Urothelium cell line (cell line): Measurements from ENCODE around the gene ASIC1.
A peak's percentile ranks its signal among the peaks of the same experiment; 100 is the strongest.

Experiments
- DNase-seq: peaks from one replicate; pipeline ENCODE4 v3.0.0; 2011; ENCODE audit warnings: low spot score, mixed read lengths
- FAIRE-seq: peaks from 2 replicates; lab custom pipeline; 2011; peaks lifted over from hg19 to GRCh38; lab: Jason Lieb, UNC

The ASIC1 gene

DNA sequence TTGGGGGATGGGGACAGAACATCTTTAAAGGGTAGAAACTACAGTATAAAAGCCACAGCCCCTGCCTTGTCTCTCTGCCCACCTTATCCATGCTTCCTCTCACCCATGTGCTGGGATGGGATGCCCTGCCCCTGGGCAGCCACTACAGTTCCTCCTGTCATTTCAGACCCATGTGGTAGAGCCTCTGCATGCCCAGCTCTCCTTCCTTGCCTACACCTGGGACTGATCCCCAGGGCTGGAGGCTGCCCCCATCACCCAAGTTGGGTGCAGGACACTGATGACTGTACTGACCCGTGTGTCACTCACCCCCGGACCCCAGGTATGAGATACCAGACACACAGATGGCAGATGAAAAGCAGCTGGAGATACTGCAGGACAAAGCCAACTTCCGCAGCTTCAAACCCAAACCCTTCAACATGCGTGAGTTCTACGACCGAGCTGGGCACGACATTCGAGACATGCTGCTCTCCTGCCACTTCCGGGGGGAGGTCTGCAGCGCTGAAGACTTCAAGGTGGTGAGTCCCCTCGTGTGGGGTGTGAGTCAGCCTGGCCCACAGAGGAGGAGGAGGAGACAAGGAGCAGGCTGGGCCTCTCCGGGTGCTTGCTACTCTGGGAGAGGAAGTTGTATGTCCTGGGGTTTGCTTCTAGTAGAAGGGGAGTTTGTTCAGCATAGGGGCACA, 2.2 kb downstream of the ASIC1 start:
- DNase-seq = no peak
- no peak for FAIRE-seq

DNA sequence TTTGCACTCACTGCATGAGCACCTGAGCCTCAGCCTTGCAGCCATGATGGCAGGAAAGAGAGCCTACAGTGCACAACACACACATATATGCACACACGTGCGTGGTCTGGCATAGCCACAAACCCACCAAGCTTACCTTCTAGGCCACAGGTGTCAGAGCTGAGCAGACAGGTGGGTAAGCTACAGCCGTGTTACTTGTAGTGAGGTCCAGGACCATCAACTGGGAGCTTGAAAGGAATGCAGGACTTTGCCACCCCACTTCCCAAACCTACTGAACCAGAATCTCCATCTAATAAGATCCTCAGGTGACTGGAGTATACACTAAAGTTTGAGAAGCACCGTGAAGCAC, 2.7 kb downstream of the ASIC1 start:
- DNase-seq = no peak
- no peak for FAIRE-seq

DNA sequence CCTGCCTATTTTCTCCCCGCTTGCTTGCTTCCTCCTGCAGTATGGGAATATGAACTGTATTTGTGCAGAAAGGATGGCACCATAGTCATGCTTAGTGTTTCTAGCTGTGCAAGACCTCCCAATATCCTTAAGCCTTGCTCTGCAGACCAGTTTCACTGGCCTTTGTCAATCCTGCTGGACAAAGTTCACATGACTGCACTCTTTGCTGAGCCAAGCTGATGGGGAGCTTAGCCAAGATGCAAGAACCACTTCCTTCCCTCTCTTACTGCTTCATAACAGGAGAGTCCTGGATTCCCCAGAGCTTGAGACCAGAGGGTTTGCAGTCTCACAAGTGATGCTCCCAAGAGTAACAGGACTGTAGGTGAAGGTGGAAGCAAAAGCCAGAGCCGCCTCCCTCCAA, 3.8 kb downstream of the ASIC1 start:
- FAIRE-seq = peak; percentile 5
- no peak for DNase-seq

DNA sequence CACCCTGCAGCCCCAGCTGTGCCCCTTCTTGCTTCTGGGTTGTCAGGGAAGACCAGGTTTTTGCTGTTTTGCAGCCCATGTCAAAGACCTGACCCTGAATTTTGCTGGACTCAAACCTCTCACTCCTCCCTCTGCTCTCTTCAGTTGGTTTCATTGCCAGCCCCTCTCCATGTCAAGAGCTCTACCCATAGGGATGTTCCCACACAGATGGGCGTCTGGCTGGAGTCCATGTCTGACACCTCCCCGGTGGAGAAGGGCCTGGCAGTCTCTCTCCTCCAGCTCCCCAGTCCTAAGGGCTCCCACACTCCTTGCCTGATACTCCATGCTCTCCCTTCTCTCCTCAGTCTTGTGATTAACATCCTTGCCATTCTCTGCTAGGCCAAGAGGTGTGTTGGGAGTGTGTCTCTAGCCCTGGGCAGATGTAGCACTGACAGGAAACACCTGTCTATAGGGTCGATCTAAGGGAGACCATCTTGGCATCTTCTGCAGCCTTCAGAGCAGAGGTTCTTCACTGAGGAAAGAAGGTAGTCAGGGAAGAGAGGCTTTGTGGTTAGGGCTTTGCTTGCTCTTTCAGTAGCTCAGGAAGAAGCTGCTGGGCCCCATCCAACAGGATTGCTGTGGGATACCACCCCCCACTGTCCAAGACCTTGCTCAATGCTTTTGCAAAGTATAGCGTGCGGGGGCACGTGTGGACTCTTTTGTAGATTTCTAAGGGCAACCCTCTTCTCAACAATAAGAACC, 4.7 kb downstream of the ASIC1 start:
- DNase-seq (no peak), FAIRE-seq (no peak)

DNA sequence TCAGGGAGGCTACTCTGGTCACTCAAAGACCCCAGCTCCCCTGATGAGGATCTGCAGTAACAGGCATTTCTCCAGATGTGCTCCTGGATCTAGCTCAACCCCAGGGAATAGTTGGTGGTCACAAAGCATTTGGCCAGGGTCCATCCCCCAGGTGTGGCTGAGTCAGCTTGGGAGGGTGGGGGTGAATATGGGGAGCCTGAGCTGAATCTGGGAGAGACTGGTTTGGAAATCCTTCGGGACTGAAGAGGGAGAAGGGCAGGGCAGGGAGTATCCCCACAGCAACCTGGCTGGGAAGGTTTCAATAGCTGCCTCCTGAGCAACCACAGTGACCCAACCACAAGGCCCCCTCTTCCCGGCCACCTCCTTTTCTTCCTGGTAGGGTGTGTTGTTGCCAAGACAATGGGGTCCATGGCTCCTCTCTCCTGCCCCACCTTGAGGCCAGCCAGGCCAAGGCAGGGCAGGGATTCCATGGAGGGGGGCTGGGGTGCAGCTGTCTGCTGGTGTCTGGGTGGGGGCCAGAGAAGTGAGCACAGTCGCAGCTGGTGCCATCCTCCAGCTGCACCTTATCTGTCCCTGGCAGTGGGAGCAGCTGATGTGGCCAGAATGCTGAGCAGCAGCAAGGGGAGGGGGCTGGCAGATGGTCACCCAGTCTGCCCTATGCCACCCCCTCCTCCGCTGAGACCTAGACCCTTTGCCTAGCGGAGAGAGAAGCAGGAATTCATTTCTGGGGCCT, 5.5 kb downstream of the ASIC1 start:
- DNase-seq = peak; percentile 64

DNA sequence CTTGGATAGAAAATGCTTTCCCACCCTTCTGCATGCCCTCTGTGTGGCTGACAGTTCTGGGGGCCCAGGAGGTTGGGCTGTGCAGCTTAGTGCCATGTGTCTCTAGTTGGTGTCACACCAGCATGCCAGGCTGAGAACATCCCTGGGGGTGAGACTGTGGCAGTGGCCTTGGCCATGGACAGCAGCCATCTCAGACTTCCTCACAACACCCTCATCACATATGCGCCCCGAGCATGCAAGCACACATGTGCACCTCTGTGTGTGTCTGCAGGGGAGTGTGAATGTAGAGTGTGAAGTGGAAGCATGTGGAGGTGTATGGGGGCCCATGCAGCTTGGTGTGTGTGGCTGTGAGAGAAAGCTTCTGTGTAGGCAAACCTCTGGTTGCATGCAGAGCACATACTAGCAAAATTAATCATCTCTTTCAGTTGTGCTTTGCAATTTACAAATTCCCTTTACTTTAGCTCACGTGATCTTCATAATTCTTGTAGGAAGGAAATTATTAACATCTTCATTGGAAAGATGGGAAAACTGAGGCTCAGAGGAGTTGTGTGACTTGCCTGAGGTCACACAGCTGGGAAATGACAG, 8.4 kb downstream of the ASIC1 start:
- no peak for FAIRE-seq
- no peak for DNase-seq

More for the DNA sequence above, 5.5 kb downstream of the ASIC1 start:
- peak; percentile 27 for FAIRE-seq

DNA sequence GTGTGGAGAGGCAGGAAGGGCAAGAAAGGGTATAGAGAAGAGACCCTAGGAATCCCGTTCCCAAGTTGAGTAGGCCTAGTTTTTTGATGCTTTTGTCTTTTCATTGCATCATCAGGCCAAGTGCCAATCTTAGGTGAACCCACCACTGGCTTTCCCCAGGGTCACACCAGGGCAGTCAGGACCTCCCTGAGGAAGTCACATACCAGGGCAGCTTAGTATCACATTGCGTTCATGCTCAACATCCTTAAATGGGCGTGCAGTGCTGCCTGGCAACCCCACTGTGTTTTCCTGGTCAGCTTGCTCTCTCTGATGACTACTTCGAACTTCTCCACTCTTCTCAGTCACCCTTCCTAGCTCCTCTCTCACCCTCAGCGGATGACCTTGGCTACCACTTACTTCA, 9.0 kb downstream of the ASIC1 start:
- DNase-seq (no peak), FAIRE-seq (no peak)

DNA sequence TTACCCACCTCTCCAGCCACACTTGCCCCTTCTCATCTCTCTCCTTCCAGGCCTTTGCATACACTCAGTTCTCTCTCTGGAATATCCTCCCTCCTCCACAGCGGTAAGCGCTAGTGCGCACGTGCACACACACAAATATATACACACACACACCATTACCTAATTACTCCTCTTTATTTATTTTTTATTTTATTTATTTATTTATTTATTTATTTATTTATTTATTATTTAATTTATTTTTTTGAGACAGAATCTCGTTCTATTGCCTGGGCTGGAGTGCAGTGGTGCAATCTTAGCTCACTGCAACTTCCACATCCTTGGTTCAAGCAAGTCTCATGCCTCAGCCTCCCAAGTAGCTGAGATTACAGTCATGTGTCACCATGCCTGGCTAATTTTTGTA, 11.7 kb downstream of the ASIC1 start:
- DNase-seq = no peak
- no peak for FAIRE-seq

DNA sequence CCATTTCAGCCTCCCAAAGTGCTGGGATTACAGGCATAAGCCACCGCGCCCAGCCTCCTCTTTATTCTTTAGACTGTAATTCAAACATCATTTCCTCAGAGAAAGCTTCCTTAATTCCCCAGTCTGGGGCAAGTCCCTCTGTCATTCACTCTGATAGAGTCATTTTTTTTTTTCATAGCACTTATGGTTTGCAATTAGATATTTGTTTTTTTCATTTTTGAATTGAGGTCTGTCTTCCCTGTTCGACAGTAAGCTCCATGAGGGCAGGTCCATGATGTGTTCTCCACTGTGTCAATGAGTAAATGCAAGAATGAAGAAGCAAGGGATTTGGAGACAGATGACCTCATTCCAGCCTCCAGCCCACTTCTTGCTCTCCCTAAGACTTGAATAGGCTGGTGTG, 12.1 kb downstream of the ASIC1 start:
- FAIRE-seq (no peak), DNase-seq (no peak)

DNA sequence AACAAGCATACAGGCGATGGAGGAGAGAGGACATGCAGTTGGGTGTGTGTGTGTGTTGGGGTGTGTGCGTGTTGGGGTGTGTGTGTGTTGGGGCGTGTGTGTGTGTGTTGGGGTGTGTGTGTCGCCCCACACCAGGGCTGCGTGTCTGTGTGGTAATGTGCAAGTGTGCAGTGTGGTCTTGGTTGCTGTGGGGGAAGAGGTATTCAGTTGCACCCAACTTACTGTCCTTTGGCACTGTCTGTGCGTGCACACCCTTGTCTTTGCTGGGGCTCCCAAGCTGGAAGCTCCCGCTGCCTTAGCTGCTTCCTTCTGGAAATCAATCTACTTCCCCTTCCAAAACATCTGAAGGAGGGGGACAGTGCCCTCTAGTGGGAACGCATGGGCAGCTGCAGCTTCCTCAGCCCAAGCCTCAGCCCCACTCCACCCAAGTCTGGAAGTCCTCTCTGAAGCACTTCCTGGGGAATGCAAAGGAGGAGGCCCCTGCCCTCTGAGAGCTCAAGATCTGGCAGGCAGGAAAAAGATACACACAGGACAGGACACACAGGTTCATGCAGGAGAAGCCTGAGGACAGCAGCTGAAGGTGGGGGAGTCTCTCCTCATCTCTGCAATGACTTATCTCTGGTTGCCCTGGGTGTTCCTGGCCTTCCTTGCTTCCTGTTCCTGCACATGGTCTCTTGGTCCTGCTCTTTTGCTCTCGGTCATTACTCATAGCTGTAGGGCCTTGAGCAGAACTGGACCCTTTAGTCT, 13.1 kb downstream of the ASIC1 start:
- FAIRE-seq = peak; percentile 68
- DNase-seq = peak; percentile 71

DNA sequence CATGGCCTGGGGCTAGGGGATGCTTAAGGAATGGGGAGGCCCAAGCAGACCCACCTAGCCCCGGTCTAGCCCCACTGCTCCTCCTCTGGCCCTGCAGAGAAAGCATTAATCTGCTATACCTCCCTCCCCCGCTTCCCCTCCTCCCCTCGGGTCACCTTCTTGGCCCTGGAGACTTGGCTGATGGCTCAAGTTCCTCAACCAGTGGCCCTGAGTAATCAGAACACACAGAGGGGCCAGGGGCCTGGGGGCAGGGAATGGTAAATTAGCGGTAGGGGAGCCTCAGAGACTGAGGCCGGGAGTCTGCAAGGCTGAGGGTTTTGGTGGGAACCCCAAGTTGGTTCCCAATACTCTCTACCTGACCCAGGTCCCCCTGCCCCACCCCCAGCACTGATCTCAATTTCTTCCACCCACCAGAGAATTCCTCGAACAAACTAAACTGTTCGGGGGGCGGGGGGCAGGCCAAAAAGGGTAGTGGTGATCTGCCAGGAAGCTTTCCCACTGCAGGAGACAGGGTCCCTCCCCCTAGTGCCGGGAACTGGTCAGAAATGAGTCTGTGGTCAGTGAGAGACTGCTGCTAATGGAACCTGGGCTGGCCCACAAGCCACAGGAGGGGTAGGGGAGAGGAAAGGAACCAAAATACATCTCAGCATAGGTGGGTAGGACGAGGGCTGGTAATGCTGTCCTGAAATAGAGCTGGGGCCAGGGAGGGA, 15.0 kb downstream of the ASIC1 start:
- DNase-seq = no peak
- no peak for FAIRE-seq

DNA sequence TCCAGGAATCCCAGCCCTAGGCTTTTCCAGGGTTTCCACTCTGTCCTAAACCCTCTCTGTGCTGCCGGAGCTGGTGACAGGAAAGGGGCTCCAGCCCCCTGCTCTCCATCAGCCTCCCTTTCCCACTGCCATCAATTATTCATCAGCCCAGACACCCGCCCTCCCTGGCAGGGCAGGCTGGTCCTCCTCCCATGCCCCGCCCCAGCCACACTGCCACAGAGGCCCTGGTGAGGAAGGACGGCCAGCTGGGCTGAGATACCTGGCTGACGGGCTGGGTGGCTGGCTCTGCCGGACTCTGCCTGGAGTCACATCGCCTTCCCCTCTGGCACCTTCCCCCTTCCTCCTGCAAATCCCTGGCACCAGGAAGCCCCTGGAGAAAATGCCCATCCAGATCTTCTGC, 15.8 kb downstream of the ASIC1 start:
- FAIRE-seq (no peak), DNase-seq (no peak)

DNA sequence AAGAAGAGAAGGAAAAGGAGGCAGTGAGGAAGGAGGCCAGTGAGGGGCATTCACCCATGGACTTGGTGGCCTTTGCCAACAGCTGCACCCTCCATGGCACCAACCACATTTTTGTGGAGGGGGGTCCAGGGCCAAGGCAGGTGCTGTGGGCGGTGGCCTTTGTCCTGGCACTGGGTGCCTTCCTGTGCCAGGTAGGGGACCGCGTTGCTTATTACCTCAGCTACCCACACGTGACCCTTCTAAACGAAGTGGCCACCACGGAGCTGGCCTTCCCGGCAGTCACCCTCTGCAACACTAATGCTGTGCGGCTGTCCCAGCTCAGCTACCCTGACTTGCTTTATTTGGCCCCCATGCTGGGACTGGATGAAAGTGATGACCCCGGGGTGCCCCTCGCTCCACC, 16.3 kb downstream of the ASIC1 start:
- DNase-seq (no peak), FAIRE-seq (no peak)

DNA sequence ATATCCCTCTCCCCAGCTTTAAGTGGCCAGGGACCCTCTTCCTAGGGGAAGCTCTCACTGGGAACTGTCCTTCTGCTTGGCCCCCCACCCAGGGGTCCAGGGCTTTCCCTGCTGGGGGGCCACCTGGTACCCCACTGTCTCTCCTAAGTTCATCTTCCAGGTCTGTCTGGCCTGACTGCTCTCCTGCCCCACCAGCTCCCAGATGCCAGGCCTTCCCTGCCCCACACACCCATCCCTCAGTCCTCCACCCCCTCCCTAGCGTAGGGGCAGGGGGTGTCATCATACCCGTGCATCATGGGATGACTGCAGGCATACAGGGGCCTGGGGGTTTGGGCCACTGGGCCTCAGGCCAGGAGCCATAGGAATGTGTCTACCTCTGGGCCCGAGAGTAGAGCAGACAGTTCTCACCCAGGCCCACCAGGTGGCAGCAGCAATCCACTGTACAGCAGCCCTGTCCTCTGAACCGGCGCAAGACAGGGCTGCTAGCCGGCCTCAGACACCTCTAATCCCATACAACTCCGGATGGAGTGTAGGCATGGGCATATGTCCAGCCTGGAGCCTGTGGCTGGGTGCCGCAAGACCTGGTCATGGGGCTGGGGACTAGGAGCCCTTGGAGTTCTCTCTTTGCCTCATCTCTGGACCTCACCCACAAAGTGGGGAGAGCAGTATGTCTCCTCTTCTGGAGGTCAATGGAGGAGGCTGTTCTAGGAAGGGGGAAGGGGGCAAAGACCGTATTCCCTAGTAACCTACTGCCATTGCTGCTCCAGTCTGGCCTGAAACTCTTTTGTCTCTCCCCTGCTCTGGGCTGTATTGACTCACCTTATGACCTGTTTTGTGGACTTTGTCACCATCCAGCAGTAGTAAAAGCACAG, 17.8 kb downstream of the ASIC1 start:
- DNase-seq = peak; percentile 87
- FAIRE-seq = peak; percentile 13

DNA sequence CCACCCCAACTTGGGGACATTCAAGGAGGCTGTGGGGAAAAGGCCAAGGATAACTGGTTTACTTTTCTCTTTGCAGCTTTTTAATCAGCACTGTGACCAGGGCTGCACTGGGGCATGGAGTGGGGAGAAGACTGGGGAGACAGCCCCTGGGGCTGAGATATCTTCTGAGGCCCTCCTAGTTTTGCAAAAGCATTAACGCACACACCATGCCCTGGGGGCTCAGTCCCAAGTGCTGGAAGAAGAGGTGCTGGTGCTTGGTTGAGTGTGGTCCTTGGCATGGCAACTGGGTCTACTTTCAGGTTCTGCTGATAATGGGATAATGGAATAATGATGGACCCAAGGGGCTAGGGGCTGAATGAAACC, 18.4 kb downstream of the ASIC1 start:
- FAIRE-seq (no peak), DNase-seq (no peak)

DNA sequence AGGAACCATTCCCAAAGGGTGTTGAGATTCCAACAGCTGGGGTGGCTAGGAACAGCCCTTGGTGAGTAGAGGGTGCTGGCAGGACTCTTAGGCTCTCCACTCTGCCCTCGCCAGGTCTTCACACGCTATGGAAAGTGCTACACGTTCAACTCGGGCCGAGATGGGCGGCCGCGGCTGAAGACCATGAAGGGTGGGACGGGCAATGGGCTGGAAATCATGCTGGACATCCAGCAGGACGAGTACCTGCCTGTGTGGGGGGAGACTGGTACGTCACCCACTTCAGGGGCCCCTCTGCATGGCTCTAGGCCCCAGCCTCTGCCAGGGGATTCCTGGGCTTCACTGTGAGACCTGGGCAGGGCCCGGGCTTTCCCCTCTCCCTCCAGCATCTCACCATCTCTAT, 19.7 kb downstream of the ASIC1 start:
- no peak for FAIRE-seq

DNA sequence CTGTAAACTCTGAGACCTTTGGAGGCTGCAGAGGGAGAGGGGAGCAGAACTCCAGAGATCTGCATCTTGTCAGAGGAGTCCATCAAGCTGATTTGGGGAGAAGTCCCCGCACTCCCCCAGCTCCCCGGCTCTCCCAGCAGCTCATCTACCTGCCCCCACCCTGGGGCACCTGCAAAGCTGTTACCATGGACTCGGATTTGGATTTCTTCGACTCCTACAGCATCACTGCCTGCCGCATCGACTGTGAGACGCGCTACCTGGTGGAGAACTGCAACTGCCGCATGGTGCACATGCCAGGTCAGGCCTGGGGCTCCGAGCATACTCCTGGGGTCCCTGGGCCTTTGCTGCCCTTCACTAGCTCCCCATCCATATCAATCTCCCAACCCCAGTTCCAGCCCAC, 20.9 kb downstream of the ASIC1 start:
- FAIRE-seq (no peak), DNase-seq (no peak)

More for the DNA sequence above, 19.7 kb downstream of the ASIC1 start:
- DNase-seq = no peak

DNA sequence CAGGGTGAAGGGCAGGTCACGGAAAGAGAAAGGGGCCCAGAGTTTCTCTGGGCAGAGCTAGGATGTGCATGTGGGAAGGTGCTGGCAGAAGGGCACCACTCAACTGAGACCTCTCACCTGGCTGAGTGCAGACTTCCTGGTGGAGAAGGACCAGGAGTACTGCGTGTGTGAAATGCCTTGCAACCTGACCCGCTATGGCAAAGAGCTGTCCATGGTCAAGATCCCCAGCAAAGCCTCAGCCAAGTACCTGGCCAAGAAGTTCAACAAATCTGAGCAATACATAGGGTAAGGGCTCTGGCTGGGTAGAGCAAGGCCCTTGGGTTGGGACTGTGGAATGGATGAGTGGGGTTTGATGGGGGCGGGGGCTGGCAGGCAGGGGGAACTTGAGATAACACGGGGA, 22.4 kb downstream of the ASIC1 start:
- FAIRE-seq = no peak
- no peak for DNase-seq

DNA sequence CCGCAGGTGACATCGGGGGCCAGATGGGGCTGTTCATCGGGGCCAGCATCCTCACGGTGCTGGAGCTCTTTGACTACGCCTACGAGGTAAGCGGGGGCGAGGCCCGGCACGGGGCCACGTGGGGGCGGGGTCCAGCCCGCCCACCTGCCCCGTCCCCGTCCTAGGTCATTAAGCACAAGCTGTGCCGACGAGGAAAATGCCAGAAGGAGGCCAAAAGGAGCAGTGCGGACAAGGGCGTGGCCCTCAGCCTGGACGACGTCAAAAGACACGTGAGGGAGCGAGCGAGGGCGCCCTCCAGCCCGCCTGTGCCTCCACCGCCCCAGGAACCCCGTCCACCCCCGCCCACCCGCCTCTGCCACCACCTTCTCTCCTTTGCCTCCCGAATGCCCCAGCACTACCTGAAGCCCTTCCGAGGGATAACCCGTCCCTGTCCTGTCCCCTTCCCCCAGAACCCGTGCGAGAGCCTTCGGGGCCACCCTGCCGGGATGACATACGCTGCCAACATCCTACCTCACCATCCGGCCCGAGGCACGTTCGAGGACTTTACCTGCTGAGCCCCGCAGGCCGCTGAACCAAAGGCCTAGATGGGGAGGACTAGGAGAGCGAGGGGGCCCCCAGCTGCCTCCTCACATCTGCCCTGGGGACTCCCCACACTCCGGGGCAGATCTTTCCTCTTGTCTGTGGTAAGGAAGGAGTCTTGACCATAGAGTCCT, 23.9 kb downstream of the ASIC1 start:
- DNase-seq (no peak), FAIRE-seq (no peak)
